ENCODE data around the gene STK11.
A peak's percentile ranks its signal among the peaks of the same experiment; 100 is the strongest.

The STK11 gene

GRCh38 chr19:1275260-1275975 lies 69.8 kb downstream of the STK11 start, which contains the start of gene FAM174C:
FAM174C (plus strand) TSS chr19:1275530; CDS start chr19:1275550, 20 bp downstream.
- DNase-seq (ENCODE audit: low read depth) = peak; percentile 98
- peak within 1 kb of the TSS; percentile 76 for H3K4me3 ChIP-seq (ENCODE audit: low read depth, low read length)
- no peak for TF ChIP-seq CTCF (conservative IDR thresholded peaks at IDR 0.05; ENCODE audit: low read depth, low read length)

- H3K4me3 ChIP-seq (ENCODE audit: low read depth, low read length) = peak overlapping the region; percentile 76
- DNase-seq (ENCODE audit: low read depth) = no peak
- no peak for TF ChIP-seq CTCF (conservative IDR thresholded peaks at IDR 0.05; ENCODE audit: low read depth, low read length)
Measured at GRCh38 chr19:1275976-1276627, 70.5 kb downstream of the STK11 start.

GRCh38 chr19:1276628-1277022 lies 71.0 kb downstream of the STK11 start:
- TF ChIP-seq CTCF (conservative IDR thresholded peaks at IDR 0.05; ENCODE audit: low read depth, low read length) = no peak
- DNase-seq (ENCODE audit: low read depth) = no peak
- H3K4me3 ChIP-seq (ENCODE audit: low read depth, low read length) = peak overlapping the region; percentile 21

GRCh38 chr19:1277061-1277460 lies 71.5 kb downstream of the STK11 start:
- no peak for DNase-seq (ENCODE audit: low read depth)
- no peak for TF ChIP-seq CTCF (conservative IDR thresholded peaks at IDR 0.05; ENCODE audit: low read depth, low read length)
- no peak overlapping the region for H3K4me3 ChIP-seq (ENCODE audit: low read depth, low read length)
